Brain microvascular endothelial cell (primary cell): ENCODE measurements around the gene SLC15A1.

Experiments
- DNase-seq: peaks from one replicate; pipeline ENCODE4 v3.0.0-alpha.2; 2020
- H3K27ac ChIP-seq: fragments of 250-450 bp; sonication (Bioruptor Pico); 2 replicates; pipeline ENCODE4 v1.5.1; 2020; ENCODE audit warnings: mild to moderate bottlenecking, moderate library complexity
- H3K27me3 ChIP-seq: fragments of 250-450 bp; sonication (Bioruptor Pico); replicated peaks from 2 replicates; pipeline ENCODE4 v1.5.1; 2020; ENCODE audit warnings: mild to moderate bottlenecking
- H3K36me3 ChIP-seq: fragments of 250-450 bp; sonication (Bioruptor Pico); replicated peaks from 2 replicates; pipeline ENCODE4 v1.5.1; 2020; ENCODE audit warnings: mild to moderate bottlenecking
- H3K4me3 ChIP-seq: 2 replicates; pipeline ENCODE4 v1.5.1; 2011; ENCODE audit warnings: low read depth, mild to moderate bottlenecking, control low read depth, low read length, moderate library complexity
- CTCF ChIP-seq: IDR thresholded peaks from 2 replicates; pipeline ENCODE4 v1.5.1; 2011; ENCODE audit warnings: low read depth, mild to moderate bottlenecking, moderate library complexity, low read length, control low read depth, inconsistent platforms; ENCODE audit errors: missing control alignments
- in situ Hi-C: cut with HindIII; loops from 2 replicates; pipeline ENCODE4 v1.10.0; 2017; ENCODE audit warnings: low sequenced_read_pairs, low pct_ligation_motif_present

SLC15A1 gene

GRCh38 chr13:98752467-98753290 lies at the start of gene SLC15A1:
TSS of gene SLC15A1 (minus strand) at chr13:98752672. CDS start at chr13:98752598, 74 bp downstream.
- in situ Hi-C loops, result no loop called here
- DNase-seq, result no peak
- Histone ChIP-seq H3K4me3 (peak within 1 kb of the TSS; percentile 34), H3K36me3 (no peaks in the 10 kb centered on the region), H3K27me3 (peaks cover 10% of the 10 kb centered on the region), H3K27ac (no peak within 1 kb of the TSS)
- TF ChIP-seq CTCF, result no peak

GRCh38 chr13:98801626-98802418 lies 49.4 kb upstream of the SLC15A1 start:
- Histone ChIP-seq H3K27ac (no peak overlapping the region), H3K36me3 (peaks cover 7% of the 10 kb centered on the region), H3K4me3 (no peak overlapping the region), H3K27me3 (no peaks in the 10 kb centered on the region)
- no peak for TF ChIP-seq CTCF
- in situ Hi-C loops, result no loop called here
- no peak for DNase-seq

GRCh38 chr13:98800078-98800477 lies 47.6 kb upstream of the SLC15A1 start:
- Histone ChIP-seq H3K27me3 (no peaks in the 10 kb centered on the region), H3K4me3 (no peak overlapping the region), H3K27ac (no peak overlapping the region), H3K36me3 (peaks cover 7% of the 10 kb centered on the region)
- TF ChIP-seq CTCF, result no peak
- in situ Hi-C loops, result no loop called here
- no peak for DNase-seq

GRCh38 chr13:98798849-98799645 lies 46.6 kb upstream of the SLC15A1 start:
- Histone ChIP-seq H3K4me3 (no peak overlapping the region), H3K27ac (no peak overlapping the region), H3K36me3 (peaks cover 15% of the 10 kb centered on the region), H3K27me3 (no peaks in the 10 kb centered on the region)
- DNase-seq, result no peak
- in situ Hi-C loops, result no loop called here
- no peak for TF ChIP-seq CTCF

- DNase-seq, result no peak
- Histone ChIP-seq H3K27me3 (no peaks in the 10 kb centered on the region), H3K4me3 (no peak overlapping the region), H3K27ac (no peak overlapping the region), H3K36me3 (peaks cover 15% of the 10 kb centered on the region)
- in situ Hi-C loops, result no loop called here
- TF ChIP-seq CTCF, result no peak
These were observed 45.0 kb upstream of the SLC15A1 start for GRCh38 chr13:98797456-98797855.
